Esophagus muscularis mucosa (tissue), 4 donors: Measurements from ENCODE around the gene IFNA6.

Experiments
- CTCF ChIP-seq, 3 experiments: fragments of 200-600 bp in 2 of 3; fragments of 450-650 bp in 1 of 3; sonication (generic) in 2 of 3; IDR thresholded peaks; one replicate each; pipeline ENCODE4 v1.5.1; 2017 to 2019; ENCODE audit warnings: antibody characterized with exemption in 3 of 3, mild to moderate bottlenecking in 2 of 3, moderate library complexity in 1 of 3
- EP300 ChIP-seq: sonication (generic); formaldehyde crosslinking; IDR thresholded peaks from one replicate; pipeline ENCODE4 v1.6.1; 2017; ENCODE audit warnings: antibody characterized with exemption
- POLR2A ChIP-seq: fragments of 450-650 bp; IDR thresholded peaks from one replicate; pipeline ENCODE4 v1.6.1; 2017; ENCODE audit warnings: antibody characterized with exemption, moderate library complexity, mild to moderate bottlenecking, low read depth

GRCh38 chr9:21357479-21358460 lies 7.1 kb upstream of the IFNA6 start:
- TF ChIP-seq POLR2A = no peak
- TF ChIP-seq CTCF (IDR thresholded peaks at IDR 0.05) = no peak
- TF ChIP-seq EP300 = no peak
